DOHH2 (cell line): ENCODE measurements around the gene METTL16.

Experiments used
- H3F3A ChIP-seq: fragments of 200-600 bp; sonication (generic), shearing (Covaris generic); 2 replicates; pipeline ENCODE4 v1.6.0; 2016; ENCODE audit warnings: antibody characterized with exemption, mild to moderate bottlenecking; ENCODE audit not compliant: control insufficient read depth, insufficient read depth
- H3K27ac ChIP-seq: fragments of 200-600 bp; sonication (generic); 2 replicates; pipeline ENCODE4 v1.5.1; 2014; ENCODE audit warnings: low read depth, mild to moderate bottlenecking, low read length, moderate library complexity
- H3K27me3 ChIP-seq: fragments of 200-600 bp; sonication (generic); 2 replicates; pipeline ENCODE4 v1.6.1; 2014; ENCODE audit warnings: mild to moderate bottlenecking, low read length, mixed read lengths; ENCODE audit not compliant: control insufficient read depth
- H3K36me3 ChIP-seq: fragments of 200-600 bp; sonication (generic); 2 replicates; pipeline ENCODE4 v1.6.1; 2014; ENCODE audit warnings: mild to moderate bottlenecking, low read length, moderate library complexity, mixed read lengths; ENCODE audit not compliant: control insufficient read depth
- H3K4me1 ChIP-seq: fragments of 200-600 bp; sonication (generic); 2 replicates; pipeline ENCODE4 v1.6.1; 2014; ENCODE audit warnings: mild to moderate bottlenecking, low read length, mixed read lengths; ENCODE audit not compliant: control insufficient read depth
- H3K4me2 ChIP-seq: fragments of 200-600 bp; sonication (generic); 2 replicates; pipeline ENCODE4 v1.6.0; 2014; ENCODE audit warnings: mild to moderate bottlenecking, low read length, moderate library complexity
- H3K4me3 ChIP-seq: fragments of 200-600 bp; sonication (generic); 2 replicates; pipeline ENCODE4 v1.5.1; 2014; ENCODE audit warnings: mild to moderate bottlenecking, low read length, mixed read lengths
- H3K79me2 ChIP-seq: fragments of 200-600 bp; sonication (generic); 2 replicates; pipeline ENCODE4 v1.6.1; 2014; ENCODE audit warnings: mild to moderate bottlenecking, low read length, mixed read lengths; ENCODE audit not compliant: control insufficient read depth
- H3K9me2 ChIP-seq: fragments of 200-600 bp; sonication (generic); replicated peaks from 2 replicates; pipeline ENCODE4 v1.6.1; 2014; ENCODE audit warnings: mild to moderate bottlenecking, low read length, mixed read lengths; ENCODE audit not compliant: control insufficient read depth
- H3K9me3 ChIP-seq: fragments of 200-600 bp; sonication (generic); 2 replicates; pipeline ENCODE4 v1.6.1; 2014; ENCODE audit warnings: antibody characterized with exemption, low read length, mixed read lengths; ENCODE audit not compliant: control insufficient read depth, insufficient read depth
- H4K20me1 ChIP-seq: fragments of 200-600 bp; sonication (generic); 2 replicates; pipeline ENCODE4 v1.6.0; 2014; ENCODE audit warnings: low read depth, mild to moderate bottlenecking, antibody characterized with exemption, low read length, moderate library complexity; ENCODE audit not compliant: control insufficient read depth, insufficient read depth
- EZH2phosphoT487 ChIP-seq: fragments of 200-600 bp; sonication (generic); IDR thresholded peaks from 2 replicates; pipeline ENCODE4 v1.6.1; 2017; ENCODE audit warnings: borderline replicate concordance, mild to moderate bottlenecking, antibody characterized with exemption, low read length, moderate library complexity, mixed read lengths
- TF ChIP-seq, protein P1 (sequence below): fragments of 200-600 bp; sonication (generic); IDR thresholded peaks from one replicate; pipeline ENCODE4 v1.5.1; 2014; ENCODE audit warnings: antibody characterized with exemption, mild to moderate bottlenecking, low read depth, low read length; ENCODE audit not compliant: poor library complexity, severe bottlenecking

The METTL16 gene

GRCh38 chr17:2485970-2486369, 25.7 kb downstream of the METTL16 start:
- Histone ChIP-seq H3K4me1 (peaks cover 35% of the 10 kb centered on the region), H3K4me3 (no peak overlapping the region), H4K20me1 (peaks cover 8% of the 10 kb centered on the region), H3K36me3 (peaks cover 7% of the 10 kb centered on the region; the same call in 1 of the 2 replicates), H3K27me3 (no peaks in the 10 kb centered on the region), H3K9me2 (no peaks in the 10 kb centered on the region), H3F3A (peaks cover 4% of the 10 kb centered on the region; the same call in 1 of the 2 replicates), H3K4me2 (no peak overlapping the region), H3K79me2 (peaks cover 98% of the 10 kb centered on the region), H3K27ac (no peak overlapping the region), H3K9me3 (no peaks in the 10 kb centered on the region)
- TF ChIP-seq, protein P1, sequence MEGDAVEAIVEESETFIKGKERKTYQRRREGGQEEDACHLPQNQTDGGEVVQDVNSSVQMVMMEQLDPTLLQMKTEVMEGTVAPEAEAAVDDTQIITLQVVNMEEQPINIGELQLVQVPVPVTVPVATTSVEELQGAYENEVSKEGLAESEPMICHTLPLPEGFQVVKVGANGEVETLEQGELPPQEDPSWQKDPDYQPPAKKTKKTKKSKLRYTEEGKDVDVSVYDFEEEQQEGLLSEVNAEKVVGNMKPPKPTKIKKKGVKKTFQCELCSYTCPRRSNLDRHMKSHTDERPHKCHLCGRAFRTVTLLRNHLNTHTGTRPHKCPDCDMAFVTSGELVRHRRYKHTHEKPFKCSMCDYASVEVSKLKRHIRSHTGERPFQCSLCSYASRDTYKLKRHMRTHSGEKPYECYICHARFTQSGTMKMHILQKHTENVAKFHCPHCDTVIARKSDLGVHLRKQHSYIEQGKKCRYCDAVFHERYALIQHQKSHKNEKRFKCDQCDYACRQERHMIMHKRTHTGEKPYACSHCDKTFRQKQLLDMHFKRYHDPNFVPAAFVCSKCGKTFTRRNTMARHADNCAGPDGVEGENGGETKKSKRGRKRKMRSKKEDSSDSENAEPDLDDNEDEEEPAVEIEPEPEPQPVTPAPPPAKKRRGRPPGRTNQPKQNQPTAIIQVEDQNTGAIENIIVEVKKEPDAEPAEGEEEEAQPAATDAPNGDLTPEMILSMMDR = no peak
- TF ChIP-seq EZH2phosphoT487 = no peak

DNA sequence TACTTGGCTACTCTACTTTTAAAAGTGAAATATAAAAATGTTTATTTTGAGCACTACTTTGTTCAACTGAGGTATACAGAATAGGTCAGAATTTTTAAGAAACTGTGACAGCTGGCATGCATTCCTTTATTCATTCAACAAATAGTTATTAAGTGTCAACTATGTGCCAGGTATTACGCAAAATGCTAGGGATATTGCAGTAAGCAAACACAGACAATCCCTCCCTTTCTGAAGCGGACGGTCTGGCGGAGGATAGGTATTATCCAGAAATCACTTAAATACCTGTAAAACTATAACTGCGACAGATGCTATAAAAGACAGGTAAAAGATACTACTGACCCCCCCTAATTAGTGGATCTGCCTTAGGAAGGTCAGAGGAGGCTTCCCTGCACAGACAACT, 26.1 kb downstream of the METTL16 start:
- peaks cover 98% of the 10 kb centered on the region for H3K79me2 ChIP-seq
- H3K27me3 ChIP-seq = no peaks in the 10 kb centered on the region
- no peaks in the 10 kb centered on the region for H3K9me3 ChIP-seq
- H3K9me2 ChIP-seq = no peaks in the 10 kb centered on the region
- H3K4me3 ChIP-seq = no peak overlapping the region
- peaks cover 32% of the 10 kb centered on the region for H3K4me1 ChIP-seq
- peaks cover 7% of the 10 kb centered on the region; the same call in 1 of the 2 replicates for H3K36me3 ChIP-seq
- no peak for TF ChIP-seq EZH2phosphoT487
- TF ChIP-seq, protein P1 = no peak
- peaks cover 8% of the 10 kb centered on the region for H4K20me1 ChIP-seq
- H3K27ac ChIP-seq = no peak overlapping the region
- peaks cover 4% of the 10 kb centered on the region; the same call in 1 of the 2 replicates for H3F3A ChIP-seq
- no peak overlapping the region for H3K4me2 ChIP-seq

DNA sequence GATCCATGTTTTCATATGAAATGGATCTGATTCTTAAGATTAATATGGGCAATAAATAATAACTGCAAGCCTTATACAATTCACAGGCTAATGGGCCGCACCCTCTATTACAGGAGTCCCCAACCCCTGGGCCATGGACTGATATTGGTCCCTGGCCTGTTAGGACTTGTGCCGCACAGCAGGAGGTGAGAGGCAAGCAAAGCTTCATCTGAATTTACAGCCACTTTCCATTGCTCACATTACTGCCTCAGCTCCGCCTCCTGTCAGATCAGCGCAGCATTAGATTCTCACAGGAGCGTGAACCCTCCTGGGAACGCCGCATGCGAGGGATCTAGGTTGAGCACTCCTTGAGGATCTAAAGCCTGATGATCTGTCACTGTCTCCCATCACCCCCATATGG, 26.8 kb downstream of the METTL16 start:
- no peak overlapping the region for H3K27ac ChIP-seq
- no peaks in the 10 kb centered on the region for H3K27me3 ChIP-seq
- H3K36me3 ChIP-seq = peaks cover 6% of the 10 kb centered on the region; the same call in 1 of the 2 replicates
- peaks cover 8% of the 10 kb centered on the region for H4K20me1 ChIP-seq
- H3K4me3 ChIP-seq = no peak overlapping the region
- H3K9me2 ChIP-seq = no peaks in the 10 kb centered on the region
- H3K9me3 ChIP-seq = no peaks in the 10 kb centered on the region
- peaks cover 3% of the 10 kb centered on the region; the same call in 1 of the 2 replicates for H3F3A ChIP-seq
- H3K4me1 ChIP-seq = peaks cover 25% of the 10 kb centered on the region
- H3K79me2 ChIP-seq = peaks cover 97% of the 10 kb centered on the region
- H3K4me2 ChIP-seq = no peak overlapping the region
- TF ChIP-seq, protein P1 = no peak
- TF ChIP-seq EZH2phosphoT487 = no peak

DNA sequence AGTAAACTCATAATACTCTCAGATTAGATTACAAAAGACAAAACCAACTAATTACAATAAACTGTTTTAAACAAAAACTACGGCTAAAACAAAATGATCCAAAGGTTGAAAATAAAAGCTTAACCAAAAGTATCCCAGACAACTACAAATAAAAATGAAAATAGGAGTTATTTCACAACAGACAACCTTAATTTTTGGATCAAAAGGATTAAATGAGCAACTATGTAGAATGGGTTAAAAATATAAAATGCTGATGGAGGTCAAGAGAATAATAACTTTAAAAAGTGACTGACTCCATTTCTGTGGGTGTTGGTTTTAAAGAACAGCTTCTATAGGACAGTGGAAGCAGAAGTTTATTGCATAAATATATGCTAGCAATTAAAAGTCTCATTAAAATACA, 28.6 kb downstream of the METTL16 start:
- Histone ChIP-seq H3K4me3 (no peak overlapping the region), H4K20me1 (peaks cover 8% of the 10 kb centered on the region), H3K79me2 (peaks cover 92% of the 10 kb centered on the region), H3K27me3 (no peaks in the 10 kb centered on the region), H3K9me2 (no peaks in the 10 kb centered on the region), H3F3A (no peaks in the 10 kb centered on the region; the same call in 1 of the 2 replicates), H3K27ac (no peak overlapping the region), H3K9me3 (no peaks in the 10 kb centered on the region), H3K4me1 (peaks cover 31% of the 10 kb centered on the region), H3K36me3 (peaks cover 13% of the 10 kb centered on the region), H3K4me2 (no peak overlapping the region)
- TF ChIP-seq, protein P1 = no peak
- no peak for TF ChIP-seq EZH2phosphoT487
